HepG2 (cell line): ENCODE results near the gene OTOP1. TPM values are rescaled to one million over a fixed set of nuclear protein-coding genes. Genes with fewer than 3 reads are reported as not detected.

Experiments
- ATAC-seq: fragments of 200-7000 bp; cut with Tn5 transposase; 3 replicates; pipeline ENCODE4 v1.9.1; 2020; ENCODE audit warnings: mild to moderate bottlenecking, moderate library complexity
- BruUV-seq: library from RNA; stranded (reverse); fragments of 400-500 nt; replicated peaks from 2 replicates; lab custom pipeline; 2021; lab: Mats Ljungman, UMichigan
- CTCF ChIA-PET: fragments of 300-600 bp; formaldehyde crosslinking; extraction: SDS; loops from one replicate; lab custom pipeline; 2021; ENCODE audit warnings: low total read pairs, inconsistent platforms, low intra/inter-chr PET ratio; lab: Yijun Ruan, JAX
- POLR2A ChIA-PET: fragments of 350-600 bp; sonication (Branson Sonifier 250); formaldehyde crosslinking; loops from one replicate; lab custom pipeline; 2020; ENCODE audit warnings: antibody characterized with exemption, inconsistent platforms; lab: Yijun Ruan, JAX
- DNase-seq: peaks from one replicate; pipeline ENCODE4 v3.0.0-alpha.2; 2015; ENCODE audit warnings: low spot score
- FAIRE-seq: peaks from 3 replicates; lab custom pipeline; 2011; peaks lifted over from hg19 to GRCh38; lab: Jason Lieb, UNC
- H2AFZ ChIP-seq: one replicate; pipeline ENCODE4 v1.6.1; 2011; ENCODE audit warnings: low read length, inconsistent platforms
- H3K27ac ChIP-seq: fragments of 300-600 bp; 3 replicates; pipeline ENCODE4 v1.8.0; 2011; ENCODE audit warnings: mixed run types, mild to moderate bottlenecking, mixed read lengths, low read length, inconsistent platforms; ENCODE audit not compliant: insufficient read depth; ENCODE audit errors: extremely low read length
- H3K27me3 ChIP-seq, 2 experiments: fragments of 200-600 bp in 1 of 2; 2 replicates in 1 of 2; 3 replicates in 1 of 2; pipeline versions ENCODE4 v1.6.0 to v1.8.0; 2011; ENCODE audit warnings: low read length in 2 of 2, mild to moderate bottlenecking in 2 of 2, moderate library complexity in 2 of 2, inconsistent platforms in 1 of 2; ENCODE audit not compliant: insufficient read depth in 2 of 2, control insufficient read depth in 1 of 2
- H3K36me3 ChIP-seq, 2 experiments: fragments of 200-600 bp in 1 of 2; replicated peaks in 1 of 2; 2 replicates in 1 of 2; 3 replicates in 1 of 2; pipeline versions ENCODE4 v1.5.1 to v1.8.0; 2011; ENCODE audit warnings: low read length in 2 of 2, inconsistent platforms in 1 of 2; ENCODE audit not compliant: insufficient read depth in 2 of 2, control insufficient read depth in 1 of 2
- H3K4me1 ChIP-seq: 2 replicates; pipeline ENCODE4 v1.5.1; 2012; ENCODE audit warnings: low read length, inconsistent platforms; ENCODE audit not compliant: insufficient read depth
- H3K4me2 ChIP-seq: 2 replicates; pipeline ENCODE4 v1.6.0; 2011; ENCODE audit warnings: low read depth, low read length, inconsistent platforms
- H3K4me3 ChIP-seq, 3 experiments: fragments of 200-600 bp in 1 of 3; sonication (generic), shearing (Covaris generic) in 1 of 3; replicated peaks in 1 of 3; 2 replicates each; pipeline ENCODE4 v1.5.1; 2011 to 2016; ENCODE audit warnings: low read length in 3 of 3, inconsistent platforms in 2 of 3, low read depth in 2 of 3, mild to moderate bottlenecking in 2 of 3, control low read depth in 1 of 3, mixed read lengths in 1 of 3; ENCODE audit not compliant: insufficient read depth in 1 of 3
- H3K79me2 ChIP-seq: one replicate; pipeline ENCODE4 v1.6.1; 2011; ENCODE audit warnings: low read length, inconsistent platforms; ENCODE audit not compliant: insufficient read depth
- H3K9ac ChIP-seq: 2 replicates; pipeline ENCODE4 v1.6.0; 2011; ENCODE audit warnings: mild to moderate bottlenecking, low read depth, low read length, inconsistent platforms; ENCODE audit not compliant: insufficient read depth
- H3K9me3 ChIP-seq: 2 replicates; pipeline ENCODE4 v1.5.1; 2012; ENCODE audit warnings: mild to moderate bottlenecking, low read length
- H4K20me1 ChIP-seq: 2 replicates; pipeline ENCODE4 v1.6.0; 2011; ENCODE audit warnings: inconsistent platforms, mild to moderate bottlenecking, low read length, moderate library complexity; ENCODE audit not compliant: insufficient read depth
- HOXA9 ChIP-seq: sonication (generic); formaldehyde crosslinking; IDR thresholded peaks from 2 replicates; pipeline ENCODE4 v1.8.1; 2022; ENCODE audit warnings: missing genetic modification reagents, mild to moderate bottlenecking, moderate library complexity, borderline replicate concordance
- MNT ChIP-seq: fragments of 450-650 bp; IDR thresholded peaks from 2 replicates; pipeline ENCODE4 v1.6.1; 2016
- SIX1 ChIP-seq: sonication (generic); formaldehyde crosslinking; IDR thresholded peaks from 2 replicates; pipeline ENCODE4 v1.4.0; 2020; ENCODE audit warnings: missing genetic modification reagents, borderline replicate concordance
- TRIM22 ChIP-seq: fragments of 450-650 bp; IDR thresholded peaks from 2 replicates; pipeline ENCODE4 v1.6.1; 2017
- XBP1 ChIP-seq: sonication (generic); formaldehyde crosslinking; IDR thresholded peaks from 2 replicates; pipeline ENCODE4 v1.5.0; 2020; ENCODE audit warnings: missing genetic modification reagents
- WGBS: methylation state at CpG from one replicate; pipeline ENCODE4 v1.1.6; 2017; ENCODE audit warnings: low lambda C conversion rate; 5-methylcytosine and 5-hydroxymethylcytosine counted together
- in situ Hi-C: cut with HindIII; loops from 2 replicates; pipeline ENCODE4 v1.10.0; 2017; ENCODE audit warnings: low pct_unique_long_range_greater_than_20kb; ENCODE audit not compliant: extremely low pct_ligation_motif_present
- intact Hi-C: fragments of 100-400 bp; cut with micrococcal nuclease; formaldehyde crosslinking; loops from one replicate; pipeline ENCODE4 v1.10.0; 2022; ENCODE audit not compliant: unreplicated experiment
- polyA plus RNA-seq, 8 experiments: library from polyadenylated mRNA; depleted of rRNA in 3 of 8; stranded (reverse) in 7 of 8; unstranded in 1 of 8; fragments of >200 nt; fragmentation: Illumina TruSeq in 4 of 8; extraction: Trizol in 4 of 8; gene quantifications; 2 replicates each; pipeline versions ENCODE4 v1.2.1 to v1.2.3, GENCODE V29; 2011 to 2016; ENCODE audit warnings: low read depth in 4 of 8, missing spikeins in 1 of 8, mixed read lengths in 1 of 8; ENCODE audit not compliant: insufficient read depth in 1 of 8
- total RNA-seq, 5 experiments: library from RNA; depleted of rRNA; stranded (reverse); fragments of >200 nt; fragmentation: Illumina TruSeq; extraction: Trizol; gene quantifications; 2 replicates each; pipeline ENCODE4 v1.2.3, GENCODE V29; 2016; ENCODE audit warnings: low read depth in 1 of 5

The OTOP1 gene
- total and polyA plus RNA-seq, 2 of the 13 experiments (the other 11 are each of a cell fraction or from before 2014, with no cell fraction given), result not detected

GRCh38 chr4:4267981-4268380, 41.3 kb upstream of the OTOP1 start:
- 96% methylated on average over 5 of the region's 5 CpGs for WGBS
- TF ChIP-seq TRIM22 (no peak), HOXA9 (CRISPR knock-in tag) (no peak), MNT (no peak), SIX1 (no peak), XBP1 (CRISPR knock-in tag) (no peak)
- TF ChIP-seq, all 625 proteins: peak for 0
- intact Hi-C loops (no loop called here), in situ Hi-C loops (no loop called here)
- no peaks in the 10 kb centered on the region for H3K79me2 ChIP-seq
- DNase-seq, result no peak
- no peak overlapping the region for H3K4me3 ChIP-seq
- H3K9ac ChIP-seq, result no peak overlapping the region
- no peak overlapping the region for H3K4me2 ChIP-seq
- no peak for FAIRE-seq
- H4K20me1 ChIP-seq, result no peaks in the 10 kb centered on the region
- POLR2A ChIA-PET, result interaction anchor here (1.7 kb wide), 1 partner anchor 19 kb away, joined by 6 read pairs; the partner anchor contains the start of gene TMEM128
- no peaks in the 10 kb centered on the region for H3K27me3 ChIP-seq
- no peaks in the 10 kb centered on the region for H3K4me1 ChIP-seq
- H3K27ac ChIP-seq, result no peak overlapping the region
- no TSS peak for BruUV-seq
- no peak overlapping the region for H2AFZ ChIP-seq
- CTCF ChIA-PET, result no interaction called here
- no peaks in the 10 kb centered on the region for H3K9me3 ChIP-seq
- no peak for ATAC-seq
- H3K36me3 ChIP-seq, result peaks cover 22 to 39% of the 10 kb centered on the region in 2 experiments; a peak in 4 of 5 replicates
